ENCODE measurements around the gene BTBD9. TPM values are rescaled to one million over a fixed set of nuclear protein-coding genes. Genes with fewer than 3 reads are reported as not detected.

The BTBD9 gene
- polyA plus RNA-seq, 2 of the 4 experiments (the other 2 are of a cell fraction) = 2.3 to 4.6 TPM

DNA sequence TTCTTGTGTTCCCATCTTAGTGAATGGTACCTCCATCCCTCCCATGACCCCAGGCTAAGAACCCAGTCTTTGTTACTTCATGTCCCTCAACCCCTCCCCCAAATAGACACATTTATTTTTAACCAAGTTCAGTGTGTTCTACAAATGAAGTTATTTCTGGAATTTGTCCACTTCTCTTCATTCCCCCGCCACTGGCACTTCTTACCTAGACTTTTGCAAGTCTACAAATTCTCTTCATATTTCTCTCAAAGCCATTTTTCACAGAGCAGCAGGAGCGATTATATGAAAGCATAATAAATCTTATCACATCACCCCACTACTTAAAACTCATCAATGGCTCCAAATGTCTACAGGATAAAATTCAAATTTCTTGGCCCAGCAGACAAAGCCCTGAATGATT, 131.4 kb downstream of the BTBD9 start (continued):
- no peak for TF ChIP-seq PHF8 (IDR thresholded peaks at IDR 0.05; ENCODE audit: borderline replicate concordance, low read depth)
- no peak for TF ChIP-seq CHD2 (IDR thresholded peaks at IDR 0.05; ENCODE audit: low read length, partially characterized antibody)
- TF ChIP-seq KDM5A (IDR thresholded peaks at IDR 0.05) = no peak
- no peak for TF ChIP-seq HOXB13 (CRISPR knock-in tag; IDR thresholded peaks at IDR 0.05; ENCODE audit: low read depth)
- TF ChIP-seq, protein P1, sequence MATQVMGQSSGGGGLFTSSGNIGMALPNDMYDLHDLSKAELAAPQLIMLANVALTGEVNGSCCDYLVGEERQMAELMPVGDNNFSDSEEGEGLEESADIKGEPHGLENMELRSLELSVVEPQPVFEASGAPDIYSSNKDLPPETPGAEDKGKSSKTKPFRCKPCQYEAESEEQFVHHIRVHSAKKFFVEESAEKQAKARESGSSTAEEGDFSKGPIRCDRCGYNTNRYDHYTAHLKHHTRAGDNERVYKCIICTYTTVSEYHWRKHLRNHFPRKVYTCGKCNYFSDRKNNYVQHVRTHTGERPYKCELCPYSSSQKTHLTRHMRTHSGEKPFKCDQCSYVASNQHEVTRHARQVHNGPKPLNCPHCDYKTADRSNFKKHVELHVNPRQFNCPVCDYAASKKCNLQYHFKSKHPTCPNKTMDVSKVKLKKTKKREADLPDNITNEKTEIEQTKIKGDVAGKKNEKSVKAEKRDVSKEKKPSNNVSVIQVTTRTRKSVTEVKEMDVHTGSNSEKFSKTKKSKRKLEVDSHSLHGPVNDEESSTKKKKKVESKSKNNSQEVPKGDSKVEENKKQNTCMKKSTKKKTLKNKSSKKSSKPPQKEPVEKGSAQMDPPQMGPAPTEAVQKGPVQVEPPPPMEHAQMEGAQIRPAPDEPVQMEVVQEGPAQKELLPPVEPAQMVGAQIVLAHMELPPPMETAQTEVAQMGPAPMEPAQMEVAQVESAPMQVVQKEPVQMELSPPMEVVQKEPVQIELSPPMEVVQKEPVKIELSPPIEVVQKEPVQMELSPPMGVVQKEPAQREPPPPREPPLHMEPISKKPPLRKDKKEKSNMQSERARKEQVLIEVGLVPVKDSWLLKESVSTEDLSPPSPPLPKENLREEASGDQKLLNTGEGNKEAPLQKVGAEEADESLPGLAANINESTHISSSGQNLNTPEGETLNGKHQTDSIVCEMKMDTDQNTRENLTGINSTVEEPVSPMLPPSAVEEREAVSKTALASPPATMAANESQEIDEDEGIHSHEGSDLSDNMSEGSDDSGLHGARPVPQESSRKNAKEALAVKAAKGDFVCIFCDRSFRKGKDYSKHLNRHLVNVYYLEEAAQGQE (IDR thresholded peaks at IDR 0.05) = no peak

DNA sequence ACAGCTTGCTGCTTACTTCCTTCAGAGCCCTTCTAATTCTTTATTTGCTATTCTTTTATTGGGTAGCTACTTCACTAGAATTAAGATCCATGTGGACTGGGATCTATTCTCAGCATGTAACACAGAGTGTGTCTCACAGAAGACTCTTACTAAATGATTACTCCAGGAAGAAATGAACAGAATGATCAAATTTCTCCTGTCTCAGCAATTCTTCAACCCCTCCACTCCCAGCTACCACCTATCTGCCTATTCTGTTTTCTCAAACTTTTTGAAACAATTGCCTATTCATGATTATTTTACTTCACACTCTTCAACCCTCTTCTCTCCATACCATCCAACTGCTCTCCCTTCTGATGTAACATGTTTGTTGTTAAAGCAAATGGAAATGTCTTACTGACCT, 132.6 kb downstream of the BTBD9 start:
- TF ChIP-seq MAFK (IDR thresholded peaks at IDR 0.05; ENCODE audit: partially characterized antibody) (peak; percentile 42), TFCP2L1 (CRISPR knock-in tag; IDR thresholded peaks at IDR 0.05) (no peak)
- TF ChIP-seq, protein P2, sequence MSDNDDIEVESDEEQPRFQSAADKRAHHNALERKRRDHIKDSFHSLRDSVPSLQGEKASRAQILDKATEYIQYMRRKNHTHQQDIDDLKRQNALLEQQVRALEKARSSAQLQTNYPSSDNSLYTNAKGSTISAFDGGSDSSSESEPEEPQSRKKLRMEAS (IDR thresholded peaks at IDR 0.05) = no peak
- TF ChIP-seq, protein P3, sequence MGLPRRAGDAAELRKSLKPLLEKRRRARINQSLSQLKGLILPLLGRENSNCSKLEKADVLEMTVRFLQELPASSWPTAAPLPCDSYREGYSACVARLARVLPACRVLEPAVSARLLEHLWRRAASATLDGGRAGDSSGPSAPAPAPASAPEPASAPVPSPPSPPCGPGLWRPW (IDR thresholded peaks at IDR 0.05) = no peak
- Histone ChIP-seq H3K4me2 (no peak overlapping the region), H3K27ac (no peak overlapping the region), H3K4me3 (no peak overlapping the region), H3K4me1 (peaks cover 23% of the 10 kb centered on the region), H3K9me3 (no peaks in the 10 kb centered on the region)
- CTCF ChIA-PET = interaction anchor here (1.4 to 1.5 kb wide), 2 partner anchors 13 to 765 kb away, joined by 3 to 4 read pairs; no protein-coding TSS in a partner anchor
- DNase-seq (ENCODE audit: low read depth in 1 of 2, low spot score in 1 of 2) (no peak), ATAC-seq (no peak), FAIRE-seq (no peak)
- POLR2A ChIA-PET = no interaction called here

DNA sequence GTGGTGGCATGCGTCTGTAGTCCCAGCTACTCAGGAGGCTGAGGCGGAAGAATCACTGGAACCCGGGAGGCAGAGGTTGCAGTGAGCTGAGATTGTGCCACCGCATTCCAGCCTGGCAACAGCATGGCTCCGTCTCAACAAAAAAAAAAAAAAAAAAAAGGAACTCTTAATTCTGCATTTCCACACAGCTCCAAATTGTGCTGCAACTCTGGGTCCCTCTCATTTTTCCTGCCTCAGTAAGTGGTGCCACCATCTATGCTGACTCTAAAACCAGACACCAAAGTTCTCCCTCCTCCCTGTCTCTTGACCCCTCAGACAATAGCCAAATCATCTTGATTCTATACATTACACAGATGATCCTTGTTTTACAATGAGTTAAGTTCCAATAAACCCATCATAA, 133.9 kb downstream of the BTBD9 start:
- ATAC-seq (no peak), DNase-seq (ENCODE audit: low read depth in 1 of 2, low spot score in 1 of 2) (no peak), FAIRE-seq (no peak)
- no peak overlapping the region for H3K27ac ChIP-seq
- POLR2A ChIA-PET = no interaction called here
- CTCF ChIA-PET = interaction anchor here (1.4 to 1.5 kb wide), 3 partner anchors 12 to 764 kb away, joined by 3 to 4 read pairs (median 3); no protein-coding TSS in a partner anchor
- no peaks in the 10 kb centered on the region for H3K9me3 ChIP-seq
- H3K4me2 ChIP-seq = no peak overlapping the region
- H3K4me3 ChIP-seq = no peak overlapping the region
- H3K4me1 ChIP-seq = peaks cover 23% of the 10 kb centered on the region
- WGBS (ENCODE audit: missing lambda C conversion rate) = 91% methylated on average over 5 of the region's 5 CpGs
- TF ChIP-seq HEYL (CRISPR knock-in tag; IDR thresholded peaks at IDR 0.05) = no peak
- TF ChIP-seq, protein P1 (IDR thresholded peaks at IDR 0.05) = no peak
- no peak for TF ChIP-seq RNF2 (IDR thresholded peaks at IDR 0.05; ENCODE audit: borderline replicate concordance, low read depth)
- no peak for TF ChIP-seq ZC3H11A (IDR thresholded peaks at IDR 0.05)
- TF ChIP-seq CHD2 (IDR thresholded peaks at IDR 0.05; ENCODE audit: low read length, partially characterized antibody) = no peak
- no peak for TF ChIP-seq MYC (IDR thresholded peaks at IDR 0.05; ENCODE audit: borderline replicate concordance, low read length)
- TF ChIP-seq, protein P4, sequence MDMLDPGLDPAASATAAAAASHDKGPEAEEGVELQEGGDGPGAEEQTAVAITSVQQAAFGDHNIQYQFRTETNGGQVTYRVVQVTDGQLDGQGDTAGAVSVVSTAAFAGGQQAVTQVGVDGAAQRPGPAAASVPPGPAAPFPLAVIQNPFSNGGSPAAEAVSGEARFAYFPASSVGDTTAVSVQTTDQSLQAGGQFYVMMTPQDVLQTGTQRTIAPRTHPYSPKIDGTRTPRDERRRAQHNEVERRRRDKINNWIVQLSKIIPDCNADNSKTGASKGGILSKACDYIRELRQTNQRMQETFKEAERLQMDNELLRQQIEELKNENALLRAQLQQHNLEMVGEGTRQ (IDR thresholded peaks at IDR 0.05) = no peak
- TF ChIP-seq, protein P5, sequence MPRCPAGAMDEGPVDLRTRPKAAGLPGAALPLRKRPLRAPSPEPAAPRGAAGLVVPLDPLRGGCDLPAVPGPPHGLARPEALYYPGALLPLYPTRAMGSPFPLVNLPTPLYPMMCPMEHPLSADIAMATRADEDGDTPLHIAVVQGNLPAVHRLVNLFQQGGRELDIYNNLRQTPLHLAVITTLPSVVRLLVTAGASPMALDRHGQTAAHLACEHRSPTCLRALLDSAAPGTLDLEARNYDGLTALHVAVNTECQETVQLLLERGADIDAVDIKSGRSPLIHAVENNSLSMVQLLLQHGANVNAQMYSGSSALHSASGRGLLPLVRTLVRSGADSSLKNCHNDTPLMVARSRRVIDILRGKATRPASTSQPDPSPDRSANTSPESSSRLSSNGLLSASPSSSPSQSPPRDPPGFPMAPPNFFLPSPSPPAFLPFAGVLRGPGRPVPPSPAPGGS (IDR thresholded peaks at IDR 0.05) = no peak
- no peak for TF ChIP-seq HOXA7 (CRISPR knock-in tag; IDR thresholded peaks at IDR 0.05)
- TF ChIP-seq, protein P6, sequence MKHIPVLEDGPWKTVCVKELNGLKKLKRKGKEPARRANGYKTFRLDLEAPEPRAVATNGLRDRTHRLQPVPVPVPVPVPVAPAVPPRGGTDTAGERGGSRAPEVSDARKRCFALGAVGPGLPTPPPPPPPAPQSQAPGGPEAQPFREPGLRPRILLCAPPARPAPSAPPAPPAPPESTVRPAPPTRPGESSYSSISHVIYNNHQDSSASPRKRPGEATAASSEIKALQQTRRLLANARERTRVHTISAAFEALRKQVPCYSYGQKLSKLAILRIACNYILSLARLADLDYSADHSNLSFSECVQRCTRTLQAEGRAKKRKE (CRISPR knock-in tag; IDR thresholded peaks at IDR 0.05; ENCODE audit: low read depth) = no peak
- TF ChIP-seq RFX5 (IDR thresholded peaks at IDR 0.05) = no peak
- no peak for TF ChIP-seq SMC3 (IDR thresholded peaks at IDR 0.05)
- TF ChIP-seq, protein P7, sequence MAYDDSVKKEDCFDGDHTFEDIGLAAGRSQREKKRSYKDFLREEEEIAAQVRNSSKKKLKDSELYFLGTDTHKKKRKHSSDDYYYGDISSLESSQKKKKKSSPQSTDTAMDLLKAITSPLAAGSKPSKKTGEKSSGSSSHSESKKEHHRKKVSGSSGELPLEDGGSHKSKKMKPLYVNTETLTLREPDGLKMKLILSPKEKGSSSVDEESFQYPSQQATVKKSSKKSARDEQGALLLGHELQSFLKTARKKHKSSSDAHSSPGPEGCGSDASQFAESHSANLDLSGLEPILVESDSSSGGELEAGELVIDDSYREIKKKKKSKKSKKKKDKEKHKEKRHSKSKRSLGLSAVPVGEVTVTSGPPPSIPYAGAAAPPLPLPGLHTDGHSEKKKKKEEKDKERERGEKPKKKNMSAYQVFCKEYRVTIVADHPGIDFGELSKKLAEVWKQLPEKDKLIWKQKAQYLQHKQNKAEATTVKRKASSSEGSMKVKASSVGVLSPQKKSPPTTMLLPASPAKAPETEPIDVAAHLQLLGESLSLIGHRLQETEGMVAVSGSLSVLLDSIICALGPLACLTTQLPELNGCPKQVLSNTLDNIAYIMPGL (CRISPR knock-in tag; IDR thresholded peaks at IDR 0.05; ENCODE audit: borderline replicate concordance) = no peak
- TF ChIP-seq JUNB (IDR thresholded peaks at IDR 0.05) = no peak
- TF ChIP-seq RCOR1 (IDR thresholded peaks at IDR 0.05; ENCODE audit: low read depth, low read length) = no peak

Data from A549 (cell line).